Measurements from ENCODE around the gene UBE2D2. TPM values are rescaled to one million over a fixed set of nuclear protein-coding genes. Genes with fewer than 3 reads are reported as not detected.
A peak's percentile ranks its signal among the peaks of the same experiment; 100 is the strongest.
"Not testable (repeated sequence)": the region's sequence is repeated elsewhere in the genome, so short reads cannot be mapped to it uniquely, and the experiment has no call there.

Gene UBE2D2
- total RNA-seq, 1 experiment from 2014 or later, result 222 TPM

- TF ChIP-seq POLR2AphosphoS5 (IDR thresholded peaks at IDR 0.05; ENCODE audit: low read depth, low read length) (no peak), TCF7L2 (IDR thresholded peaks at IDR 0.05; ENCODE audit: low read depth, low read length) (0 out of 2 replicates have a peak, but pooled peaks have one; percentile 34), CTCF (IDR thresholded peaks at IDR 0.05) (no peak)
- H3K27ac ChIP-seq (ENCODE audit: low read length), result no peak overlapping the region
- H3K36me3 ChIP-seq (ENCODE audit: control insufficient read depth, insufficient read depth, low read length), result no peaks in the 10 kb centered on the region
- intact Hi-C loops (cut with micrococcal nuclease; ENCODE audit: unreplicated experiment) (no loop called here), in situ Hi-C loops (cut with HindIII; ENCODE audit: low pct_unique_long_range_greater_than_20kb, low sequenced_read_pairs) (no loop called here)
- H3K9me3 ChIP-seq (ENCODE audit: control insufficient read depth, insufficient read depth, low read depth, low read length), result no peaks in the 10 kb centered on the region; the same call in 1 of the 2 replicates
- ChIA-PET CTCF (no interaction called here), POLR2A (no interaction called here)
- BruUV-seq (replicated peaks), result no TSS peak
- no peaks in the 10 kb centered on the region for H3K27me3 ChIP-seq (ENCODE audit: control insufficient read depth, insufficient read depth, low read length)
- no peak for DNase-seq (ENCODE audit: low read depth, low spot score)
- peak overlapping the region in 1 of 2 experiments; percentile 26; a peak in 1 of 4 replicates for H3K4me3 ChIP-seq (ENCODE audit: low read depth in 2 of 2, low read length in 2 of 2)
- no peaks in the 10 kb centered on the region for H3K4me1 ChIP-seq (ENCODE audit: control insufficient read depth, insufficient read depth, low read length)
- peak; percentile 90 for ATAC-seq
These were observed 17.6 kb upstream of the UBE2D2 start for GRCh38 chr5:139543423-139543991.

- in situ Hi-C loops (cut with HindIII; ENCODE audit: low pct_unique_long_range_greater_than_20kb, low sequenced_read_pairs), result not testable (repeated sequence)
These were observed 14.5 kb upstream of the UBE2D2 start for GRCh38 chr5:139546593-139546992.

GRCh38 chr5:139549162-139549894 is 11.8 kb upstream of the UBE2D2 start:
- TF ChIP-seq POLR2AphosphoS5 (IDR thresholded peaks at IDR 0.05; ENCODE audit: low read depth, low read length), result no peak
- no peak for TF ChIP-seq TCF7L2 (IDR thresholded peaks at IDR 0.05; ENCODE audit: low read depth, low read length)
- TF ChIP-seq REST (IDR thresholded peaks at IDR 0.05; ENCODE audit: insufficient read depth in 1 of 2, low read depth in 2 of 2, low read length in 1 of 2), result no peak
- no peak for TF ChIP-seq CTCF (IDR thresholded peaks at IDR 0.05)
- TF ChIP-seq SIN3A (IDR thresholded peaks at IDR 0.05; ENCODE audit: borderline replicate concordance, insufficient read depth, low read depth, low read length), result no peak
- H3K36me3 ChIP-seq (ENCODE audit: control insufficient read depth, insufficient read depth, low read length), result no peaks in the 10 kb centered on the region
- no peak overlapping the region for H3K27ac ChIP-seq (ENCODE audit: low read length)
- H3K4me1 ChIP-seq (ENCODE audit: control insufficient read depth, insufficient read depth, low read length), result no peaks in the 10 kb centered on the region
- no peaks in the 10 kb centered on the region for H3K27me3 ChIP-seq (ENCODE audit: control insufficient read depth, insufficient read depth, low read length)
- no peak for DNase-seq (ENCODE audit: low read depth, low spot score)
- H3K9me3 ChIP-seq (ENCODE audit: control insufficient read depth, insufficient read depth, low read depth, low read length), result no peaks in the 10 kb centered on the region; the same call in 1 of the 2 replicates
- in situ Hi-C loops (cut with HindIII; ENCODE audit: low pct_unique_long_range_greater_than_20kb, low sequenced_read_pairs), result no loop called here
- no peak overlapping the region for H3K4me3 ChIP-seq (ENCODE audit: low read depth in 2 of 2, low read length in 2 of 2)
- ChIA-PET CTCF (no interaction called here), POLR2A (no interaction called here)
- no peak for ATAC-seq
- intact Hi-C loops (cut with micrococcal nuclease; ENCODE audit: unreplicated experiment), result no loop called here
- BruUV-seq (replicated peaks), result no TSS peak

More at GRCh38 chr5:139546593-139546992, 14.5 kb upstream of the UBE2D2 start:
- H3K4me1 ChIP-seq (ENCODE audit: control insufficient read depth, insufficient read depth, low read length); DNase-seq (ENCODE audit: low read depth, low spot score); H3K9me3 ChIP-seq (ENCODE audit: control insufficient read depth, insufficient read depth, low read depth, low read length); POLR2A ChIA-PET; BruUV-seq (replicated peaks); intact Hi-C loops (cut with micrococcal nuclease; ENCODE audit: unreplicated experiment); H3K36me3 ChIP-seq (ENCODE audit: control insufficient read depth, insufficient read depth, low read length); H3K27me3 ChIP-seq (ENCODE audit: control insufficient read depth, insufficient read depth, low read length); H3K4me3 ChIP-seq (ENCODE audit: low read depth in 2 of 2, low read length in 2 of 2); ATAC-seq; H3K27ac ChIP-seq (ENCODE audit: low read length): not testable (repeated sequence)
- CTCF ChIA-PET, result interaction anchor here (0.7 kb wide), 1 partner anchor 57 kb away, joined by 4 read pairs; no protein-coding TSS in a partner anchor

- not testable (repeated sequence) for BruUV-seq (replicated peaks)
These were observed 10.9 kb upstream of the UBE2D2 start for GRCh38 chr5:139550051-139550872.

More at GRCh38 chr5:139550051-139550872, 10.9 kb upstream of the UBE2D2 start:
- intact Hi-C loops (cut with micrococcal nuclease; ENCODE audit: unreplicated experiment); H3K9me3 ChIP-seq (ENCODE audit: control insufficient read depth, insufficient read depth, low read depth, low read length); POLR2A ChIA-PET; H3K4me1 ChIP-seq (ENCODE audit: control insufficient read depth, insufficient read depth, low read length); in situ Hi-C loops (cut with HindIII; ENCODE audit: low pct_unique_long_range_greater_than_20kb, low sequenced_read_pairs); H3K27ac ChIP-seq (ENCODE audit: low read length); CTCF ChIA-PET; DNase-seq (ENCODE audit: low read depth, low spot score); H3K4me3 ChIP-seq (ENCODE audit: low read depth in 2 of 2, low read length in 2 of 2); H3K36me3 ChIP-seq (ENCODE audit: control insufficient read depth, insufficient read depth, low read length); H3K27me3 ChIP-seq (ENCODE audit: control insufficient read depth, insufficient read depth, low read length): not testable (repeated sequence)
- peak; percentile 34; the same call in 1 of the 2 replicates for ATAC-seq
